Measurements from ENCODE around the gene EXT2.

GRCh38 chr11:44149651-44150050, 54.2 kb downstream of the EXT2 start:
- TF ChIP-seq POLR2AphosphoS5 (IDR thresholded peaks at IDR 0.05; ENCODE audit: low read depth), result no peak
- TF ChIP-seq REST (IDR thresholded peaks at IDR 0.05; ENCODE audit: insufficient replicate concordance, low read depth), result no peak
- no peak for TF ChIP-seq CTCF (IDR thresholded peaks at IDR 0.05; ENCODE audit: insufficient read depth, low read length)

Data from HL-60 (cell line).